Coronary artery (tissue), 2 donors: Measurements from ENCODE around the gene CFAP251.

ENCODE experiments used
- DNase-seq: peaks from one replicate; pipeline ENCODE4 v3.0.0-alpha.2; 2017; ENCODE audit warnings: low spot score
- H3K27ac ChIP-seq, 2 donors: fragments of 200-600 bp; sonication (generic); one replicate each; pipeline ENCODE4 v1.5.1; 2016 to 2019
- H3K4me3 ChIP-seq: fragments of 200-600 bp; sonication (generic); 2 replicates; pipeline ENCODE4 v1.5.1; 2016; ENCODE audit warnings: mild to moderate bottlenecking, moderate library complexity
- CTCF ChIP-seq: fragments of 200-600 bp; sonication (generic); IDR thresholded peaks from one replicate; pipeline ENCODE4 v1.5.1; 2019; ENCODE audit warnings: antibody characterized with exemption

Gene CFAP251

DNA sequence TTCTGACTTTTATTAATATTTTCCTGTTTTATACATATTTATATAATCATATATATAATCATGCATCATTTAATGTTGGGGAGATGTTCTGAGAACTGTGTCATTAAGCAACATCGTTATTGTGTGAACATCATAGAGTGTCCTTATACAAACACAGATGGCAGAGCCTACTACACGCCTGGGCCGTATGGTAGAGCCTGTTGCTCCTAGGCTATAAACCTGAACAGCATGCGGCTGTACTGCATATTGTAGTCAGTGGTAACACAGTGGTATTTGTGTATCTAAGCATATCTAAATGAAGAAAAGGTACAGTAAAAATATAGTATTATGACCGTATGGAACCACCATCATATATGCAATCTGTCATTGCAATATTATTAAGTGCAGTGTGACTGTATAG is 58.6 kb downstream of the CFAP251 start:
- Histone ChIP-seq H3K27ac (no peak overlapping the region), H3K4me3 (no peak overlapping the region)
- DNase-seq, result no peak
- no peak for TF ChIP-seq CTCF

DNA sequence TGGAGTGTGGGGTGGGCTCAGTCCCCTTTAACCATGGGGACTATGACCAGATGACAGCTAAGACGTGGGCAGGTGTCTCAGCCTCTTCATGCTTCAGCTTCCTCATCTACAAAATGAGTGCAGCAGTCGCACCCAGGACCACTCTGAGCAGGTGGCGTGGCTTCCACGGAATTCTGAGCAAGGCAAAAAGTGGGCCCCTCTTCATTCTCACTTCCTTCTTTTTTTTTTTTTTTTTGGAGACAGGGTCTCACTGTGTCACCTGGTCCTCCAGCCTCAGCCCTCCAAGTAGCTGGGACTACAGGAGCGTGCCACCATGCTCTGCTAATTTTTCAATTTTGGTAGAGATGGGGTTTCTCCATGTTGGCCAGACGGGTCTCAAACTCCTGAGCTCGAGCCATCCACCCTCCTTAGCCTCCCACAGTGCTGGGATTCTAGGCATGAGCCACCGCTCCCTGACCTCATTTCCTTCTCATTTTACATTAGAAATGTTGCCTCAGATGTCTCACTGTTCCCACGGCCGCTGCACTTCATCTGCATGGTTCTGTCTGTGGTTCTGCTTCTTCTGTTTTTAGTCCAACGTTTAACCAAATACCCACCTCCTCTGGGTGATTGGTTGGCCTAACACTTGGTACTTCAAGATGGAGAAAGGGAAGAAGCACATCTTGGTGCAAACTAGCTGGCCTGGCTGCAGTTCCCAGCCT is 61.9 kb downstream of the CFAP251 start:
- TF ChIP-seq CTCF, result no peak
- DNase-seq, result no peak
- Histone ChIP-seq H3K27ac (no peak overlapping the region), H3K4me3 (no peak overlapping the region)

DNA sequence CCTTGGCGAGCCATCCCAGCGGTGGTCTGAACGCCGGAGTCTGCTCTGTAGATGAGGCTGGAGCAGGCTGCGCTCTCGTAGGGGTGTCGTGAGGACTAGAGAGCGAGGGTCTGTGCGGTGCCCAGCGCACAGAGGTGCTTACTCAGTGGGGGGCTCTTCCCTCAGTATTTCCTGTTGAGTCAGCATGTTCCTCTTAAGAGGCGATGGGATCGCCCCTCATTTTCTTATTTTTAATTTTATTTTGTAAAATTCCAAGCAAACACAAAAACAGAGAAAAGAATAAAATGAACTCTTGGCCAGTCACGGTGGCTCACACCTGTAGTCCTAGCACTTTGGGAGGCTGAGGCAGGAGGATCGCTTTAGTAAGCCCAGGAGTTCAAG is 62.5 kb downstream of the CFAP251 start:
- no peak for DNase-seq
- H3K4me3 ChIP-seq, result no peak overlapping the region
- H3K27ac ChIP-seq, result no peak overlapping the region
- TF ChIP-seq CTCF, result no peak

DNA sequence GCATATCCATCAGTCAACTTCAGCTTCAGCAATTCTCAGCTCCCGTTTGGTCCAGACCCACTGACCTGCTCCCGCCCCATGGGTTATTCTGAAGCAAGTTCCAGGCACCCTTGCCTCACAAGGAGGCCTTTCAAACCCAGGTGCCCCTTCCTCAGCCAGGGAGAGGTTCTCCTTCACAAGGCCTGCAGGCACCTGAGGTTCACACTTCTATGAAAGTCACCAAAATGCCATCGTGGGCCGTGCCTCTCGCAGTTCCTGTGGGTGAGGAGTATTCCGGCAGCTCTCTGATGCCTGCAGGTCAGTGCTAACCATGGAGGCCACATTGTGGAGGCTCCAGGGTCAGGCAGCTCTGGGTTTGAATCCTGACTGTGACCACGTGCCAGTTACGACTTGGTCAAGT is 63.1 kb downstream of the CFAP251 start:
- no peak for DNase-seq
- Histone ChIP-seq H3K4me3 (no peak overlapping the region), H3K27ac (no peak overlapping the region)
- TF ChIP-seq CTCF, result no peak

- no peak for DNase-seq
- no peak overlapping the region for H3K4me3 ChIP-seq
- TF ChIP-seq CTCF, result no peak
- no peak overlapping the region for H3K27ac ChIP-seq
Observed at GRCh38 chr12:121982950-121983349, 64.6 kb downstream of the CFAP251 start.

- Histone ChIP-seq H3K27ac (no peak overlapping the region), H3K4me3 (no peak overlapping the region)
- TF ChIP-seq CTCF, result no peak
- no peak for DNase-seq
Observed at GRCh38 chr12:121983536-121984210, 65.3 kb downstream of the CFAP251 start.
